Measurements from ENCODE around the gene ARSD. TPM values are rescaled to one million over a fixed set of nuclear protein-coding genes. Genes with fewer than 3 reads are reported as not detected.
"Not testable (repeated sequence)": the region's sequence is repeated elsewhere in the genome, so short reads cannot be mapped to it uniquely, and the experiment has no call there.

The ARSD gene
- total RNA-seq, 2 donors from 2014 or later: 1.8 to 2.5 TPM

DNA sequence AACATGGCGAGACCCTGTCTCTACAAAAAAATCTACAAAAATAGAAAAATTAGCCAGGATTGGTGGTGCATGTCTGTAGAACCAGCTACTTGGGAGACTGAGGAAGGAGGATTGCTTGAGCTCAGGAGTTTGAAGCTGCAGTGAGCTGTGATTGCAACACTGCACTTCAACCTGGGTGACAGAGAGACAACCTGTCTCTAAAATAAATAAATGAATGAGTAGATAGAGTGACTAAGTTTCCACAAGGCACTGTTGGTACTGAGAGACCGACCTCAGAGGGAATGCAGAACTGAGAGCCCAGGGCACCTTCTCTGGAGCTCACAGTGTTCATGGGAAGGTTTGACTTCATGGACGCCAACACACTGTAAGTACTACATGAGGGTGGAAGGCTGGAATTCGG is 26.7 kb upstream of the ARSD start:
- ATAC-seq (replicated peaks): no peak
- Mint-ChIP-seq H3K4me3 (no peak overlapping the region), H3K27me3 (no peaks in the 10 kb centered on the region), H3K36me3 (ENCODE audit: low read depth) (no peaks in the 10 kb centered on the region), H3K4me1 (no peaks in the 10 kb centered on the region), H3K9me3 (no peaks in the 10 kb centered on the region), H3K27ac (no peak overlapping the region)

DNA sequence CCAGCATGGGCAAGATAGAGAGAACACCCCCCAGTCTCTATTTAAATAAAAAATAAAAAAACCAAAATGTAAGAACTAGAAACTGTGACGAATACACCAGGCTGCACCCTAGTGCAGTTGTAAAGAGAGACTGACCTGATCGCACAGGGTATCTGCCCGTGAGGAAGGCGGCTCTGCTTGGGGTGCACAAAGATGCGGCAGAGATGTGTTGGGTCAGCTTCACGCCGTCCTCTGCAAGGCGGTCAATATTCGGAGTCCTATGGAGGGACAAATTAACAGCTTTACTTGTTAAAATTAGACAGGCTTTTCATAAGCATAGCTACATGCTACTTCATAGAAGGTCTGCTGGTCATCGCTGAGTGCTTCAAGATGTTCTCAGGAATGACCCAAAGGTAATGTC is 26.1 kb upstream of the ARSD start:
- Mint-ChIP-seq H3K36me3 (ENCODE audit: low read depth) (no peaks in the 10 kb centered on the region), H3K27me3 (no peaks in the 10 kb centered on the region), H3K9me3 (no peaks in the 10 kb centered on the region), H3K4me1 (no peaks in the 10 kb centered on the region), H3K27ac (no peak overlapping the region), H3K4me3 (no peak overlapping the region)
- no peak for ATAC-seq (replicated peaks)

DNA sequence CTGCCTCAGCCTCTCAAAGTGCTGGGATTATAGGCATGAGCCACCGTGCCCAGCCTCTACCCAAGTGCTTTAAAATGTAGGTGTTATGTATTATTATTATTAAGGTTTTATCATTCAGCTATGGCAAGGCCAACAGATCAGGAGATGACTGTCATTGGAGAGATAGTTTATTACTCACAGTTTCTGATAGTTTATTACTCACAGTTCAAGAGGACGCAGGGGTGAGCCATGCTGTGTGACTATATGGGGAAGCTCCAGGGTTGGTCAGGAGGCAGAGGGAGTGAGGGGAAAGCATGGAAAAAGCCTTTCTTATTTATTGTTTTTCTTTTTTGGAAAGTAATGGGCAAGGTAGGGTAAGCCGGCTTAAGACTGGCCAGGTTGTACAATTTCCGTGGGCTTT is 25.4 kb upstream of the ARSD start:
- no peak overlapping the region for H3K27ac Mint-ChIP-seq
- no peaks in the 10 kb centered on the region for H3K9me3 Mint-ChIP-seq
- peak; percentile 34 for ATAC-seq (replicated peaks)
- no peaks in the 10 kb centered on the region for H3K27me3 Mint-ChIP-seq
- H3K36me3 Mint-ChIP-seq (ENCODE audit: low read depth): no peaks in the 10 kb centered on the region
- no peaks in the 10 kb centered on the region for H3K4me1 Mint-ChIP-seq
- no peak overlapping the region for H3K4me3 Mint-ChIP-seq

DNA sequence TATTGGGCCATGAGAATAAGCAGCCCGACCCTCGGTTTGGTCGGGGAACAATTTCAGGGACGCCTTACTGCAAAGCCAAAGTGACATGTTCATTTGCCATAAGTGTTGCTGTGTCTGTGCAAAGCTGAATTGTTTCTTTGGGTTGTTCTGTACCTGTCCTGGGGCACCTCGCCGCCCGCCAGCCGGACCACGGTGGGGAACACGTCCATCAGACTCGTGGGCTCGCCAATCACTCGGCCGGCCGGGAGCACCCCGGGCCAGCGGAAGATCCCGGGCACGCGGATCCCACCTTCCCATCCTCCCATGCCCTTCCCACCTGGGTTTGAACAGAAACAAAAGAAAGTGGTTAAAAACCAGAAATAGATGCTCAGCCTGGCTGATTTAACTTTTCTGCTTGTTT is 8.8 kb upstream of the ARSD start:
- H3K9me3 Mint-ChIP-seq; ATAC-seq (replicated peaks); H3K27ac Mint-ChIP-seq; H3K4me3 Mint-ChIP-seq; H3K36me3 Mint-ChIP-seq (ENCODE audit: low read depth); H3K27me3 Mint-ChIP-seq; H3K4me1 Mint-ChIP-seq: not testable (repeated sequence)

DNA sequence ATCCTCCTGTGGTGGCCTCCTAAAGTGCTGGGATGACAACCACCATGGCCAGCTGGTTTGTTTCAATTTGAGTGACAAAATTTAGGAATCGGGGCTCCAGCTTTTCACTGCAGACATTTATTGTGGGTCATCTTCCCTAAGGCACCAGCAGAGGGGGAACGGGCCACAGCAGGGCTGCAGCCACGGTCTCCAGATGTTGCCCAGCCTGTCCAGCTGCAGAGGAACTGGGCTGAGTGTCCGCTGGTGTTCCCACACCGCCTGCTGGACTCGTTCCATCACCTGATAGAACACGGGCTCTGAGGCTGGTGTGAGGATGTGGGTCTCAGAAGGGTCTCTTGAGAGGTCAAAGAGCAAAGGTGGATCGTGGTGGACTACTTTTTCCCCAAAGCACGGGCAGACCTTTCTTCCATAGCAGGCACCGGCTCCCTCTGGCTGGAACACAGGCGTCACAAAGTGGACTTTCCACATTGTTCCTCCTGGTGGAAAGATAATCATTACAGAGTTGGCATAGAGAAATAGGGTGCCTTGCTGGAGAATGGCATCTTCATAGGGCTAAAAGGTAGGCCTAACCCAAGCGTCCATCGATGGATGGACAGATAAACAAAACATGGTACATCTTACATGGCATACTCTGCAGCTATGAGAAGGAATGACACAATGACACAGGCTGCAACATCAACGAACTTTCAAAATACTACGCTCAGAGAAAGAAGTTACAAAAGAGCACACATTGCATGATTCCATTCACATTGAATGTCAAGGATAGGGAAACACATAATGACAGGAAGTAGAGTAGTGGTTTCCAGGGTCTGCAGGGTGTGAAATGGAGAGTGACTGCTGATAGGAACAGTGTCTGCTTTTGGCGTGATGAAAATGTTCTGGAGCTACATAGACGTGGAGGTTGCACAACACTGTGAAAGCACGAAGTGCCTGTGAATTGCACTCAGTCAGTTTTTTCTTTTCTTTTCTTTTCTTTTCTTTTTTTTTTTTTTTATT is 5.9 kb upstream of the ARSD start:
- no peak overlapping the region for H3K4me3 Mint-ChIP-seq
- no peaks in the 10 kb centered on the region for H3K9me3 Mint-ChIP-seq
- no peaks in the 10 kb centered on the region for H3K27me3 Mint-ChIP-seq
- H3K4me1 Mint-ChIP-seq: peaks cover 4% of the 10 kb centered on the region
- H3K36me3 Mint-ChIP-seq (ENCODE audit: low read depth): no peaks in the 10 kb centered on the region
- H3K27ac Mint-ChIP-seq: no peak overlapping the region
- ATAC-seq (replicated peaks): no peak

DNA sequence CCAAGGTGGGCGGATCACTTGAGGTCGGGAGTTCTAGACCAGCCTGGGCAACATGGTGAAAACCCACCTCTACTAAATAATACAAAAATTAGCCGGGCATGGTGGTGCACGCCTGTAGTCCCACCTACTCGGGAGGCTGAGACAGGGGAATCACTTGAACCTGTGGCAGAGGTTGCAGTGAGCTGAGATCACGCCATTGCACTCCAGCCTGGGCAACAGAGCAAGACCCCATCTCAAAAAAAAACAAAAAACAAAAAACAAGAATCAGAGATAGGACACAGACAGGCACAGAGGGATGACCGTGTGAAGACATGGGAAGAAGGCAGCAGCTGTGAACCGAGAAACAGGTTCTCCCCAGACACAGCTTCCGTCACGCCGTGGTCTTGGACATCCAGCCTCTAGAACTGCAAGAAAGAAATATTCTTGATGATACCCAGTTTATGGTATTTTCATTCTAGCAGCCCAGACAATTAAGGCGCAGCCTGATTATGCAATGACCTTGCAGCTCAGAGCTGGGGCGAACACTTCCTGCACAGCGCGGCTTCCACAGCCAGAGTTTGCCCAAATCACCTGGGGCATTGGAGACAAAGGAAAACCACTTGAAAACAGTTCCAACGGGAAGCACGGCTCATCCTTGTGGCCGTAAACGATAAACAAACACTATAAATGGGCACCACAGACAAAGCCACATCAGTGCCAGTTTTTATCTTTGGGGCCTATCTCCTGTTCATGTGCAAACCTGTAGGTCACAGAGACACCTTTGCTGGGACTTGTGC is 4.2 kb upstream of the ARSD start:
- Mint-ChIP-seq H3K4me1 (peaks cover 4% of the 10 kb centered on the region), H3K27ac (no peak overlapping the region), H3K4me3 (no peak overlapping the region), H3K9me3 (no peaks in the 10 kb centered on the region), H3K27me3 (no peaks in the 10 kb centered on the region), H3K36me3 (ENCODE audit: low read depth) (no peaks in the 10 kb centered on the region)
- ATAC-seq (replicated peaks): no peak

DNA sequence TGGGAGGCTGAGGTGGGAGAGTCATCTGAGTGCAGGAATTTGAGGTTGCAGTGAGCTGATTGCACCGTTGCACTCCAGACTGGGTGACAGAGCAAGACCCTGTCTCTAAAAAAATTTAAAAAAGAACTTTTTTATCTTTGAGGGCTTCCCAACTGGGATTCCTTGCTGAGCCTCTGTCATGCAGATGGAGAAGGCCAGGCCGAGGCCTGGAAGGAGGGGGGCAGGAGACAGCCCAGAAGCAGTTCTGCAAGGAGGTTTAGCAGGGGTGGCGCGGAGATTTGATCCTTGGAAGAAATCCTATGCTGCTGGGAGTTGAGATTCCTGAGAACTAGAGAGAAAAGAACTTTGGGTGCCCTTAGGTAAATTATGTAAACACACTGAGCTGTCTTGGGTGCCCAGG is 2.5 kb upstream of the ARSD start:
- H3K27me3 Mint-ChIP-seq: no peaks in the 10 kb centered on the region
- H3K4me3 Mint-ChIP-seq: no peak overlapping the region
- no peaks in the 10 kb centered on the region for H3K9me3 Mint-ChIP-seq
- no peak overlapping the region for H3K27ac Mint-ChIP-seq
- H3K36me3 Mint-ChIP-seq (ENCODE audit: low read depth): no peaks in the 10 kb centered on the region
- peaks cover 4% of the 10 kb centered on the region for H3K4me1 Mint-ChIP-seq
- no peak for ATAC-seq (replicated peaks)

DNA sequence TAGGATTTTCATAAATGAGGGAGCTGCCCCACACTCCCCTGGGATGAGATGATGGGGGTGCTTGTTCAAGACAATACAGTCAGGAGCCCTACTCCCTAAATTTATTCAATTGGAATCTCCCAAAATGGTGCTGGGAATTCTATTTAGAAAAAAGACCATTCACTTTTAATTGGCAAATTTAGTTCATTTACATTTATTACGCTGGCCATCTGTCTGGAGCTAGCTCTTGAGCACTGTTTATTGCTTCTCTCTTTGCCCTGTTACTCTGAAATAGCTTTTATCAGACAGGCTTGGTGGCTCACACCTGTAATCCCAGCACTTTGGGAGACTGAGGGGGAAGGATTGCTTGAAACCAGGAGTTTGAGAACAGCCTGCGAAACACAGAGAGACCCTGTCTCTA is 2.0 kb upstream of the ARSD start:
- Mint-ChIP-seq H3K27me3 (no peaks in the 10 kb centered on the region), H3K36me3 (ENCODE audit: low read depth) (no peaks in the 10 kb centered on the region), H3K9me3 (no peaks in the 10 kb centered on the region), H3K27ac (no peak overlapping the region), H3K4me1 (peaks cover 4% of the 10 kb centered on the region), H3K4me3 (no peak overlapping the region)
- no peak for ATAC-seq (replicated peaks)

DNA sequence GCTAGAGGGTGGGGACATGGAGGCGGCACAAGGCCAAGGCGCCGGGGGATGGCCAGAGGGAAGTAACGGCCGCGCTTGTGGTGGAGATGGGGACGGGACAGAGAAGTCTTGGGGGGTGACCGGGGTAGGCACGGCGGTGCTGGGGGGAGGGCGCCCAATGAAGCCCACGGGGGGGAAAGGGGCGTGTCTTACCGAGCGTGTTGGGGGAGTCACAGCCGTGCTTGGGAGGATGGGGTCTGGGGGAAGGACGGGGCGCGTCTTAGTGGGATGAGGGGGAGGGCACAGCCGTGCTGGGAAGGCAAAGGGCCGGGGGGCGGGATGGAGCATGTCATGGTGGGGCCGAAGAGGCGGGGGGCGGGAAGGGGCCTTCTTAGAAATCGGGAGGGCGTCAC is 952 bp downstream of the ARSD start:
- H3K4me3 Mint-ChIP-seq: peak overlapping the region; percentile 27
- H3K36me3 Mint-ChIP-seq (ENCODE audit: low read depth): no peaks in the 10 kb centered on the region
- H3K9me3 Mint-ChIP-seq: no peaks in the 10 kb centered on the region
- H3K27ac Mint-ChIP-seq: no peak overlapping the region
- ATAC-seq (replicated peaks): no peak
- H3K27me3 Mint-ChIP-seq: no peaks in the 10 kb centered on the region
- peaks cover 4% of the 10 kb centered on the region for H3K4me1 Mint-ChIP-seq

DNA sequence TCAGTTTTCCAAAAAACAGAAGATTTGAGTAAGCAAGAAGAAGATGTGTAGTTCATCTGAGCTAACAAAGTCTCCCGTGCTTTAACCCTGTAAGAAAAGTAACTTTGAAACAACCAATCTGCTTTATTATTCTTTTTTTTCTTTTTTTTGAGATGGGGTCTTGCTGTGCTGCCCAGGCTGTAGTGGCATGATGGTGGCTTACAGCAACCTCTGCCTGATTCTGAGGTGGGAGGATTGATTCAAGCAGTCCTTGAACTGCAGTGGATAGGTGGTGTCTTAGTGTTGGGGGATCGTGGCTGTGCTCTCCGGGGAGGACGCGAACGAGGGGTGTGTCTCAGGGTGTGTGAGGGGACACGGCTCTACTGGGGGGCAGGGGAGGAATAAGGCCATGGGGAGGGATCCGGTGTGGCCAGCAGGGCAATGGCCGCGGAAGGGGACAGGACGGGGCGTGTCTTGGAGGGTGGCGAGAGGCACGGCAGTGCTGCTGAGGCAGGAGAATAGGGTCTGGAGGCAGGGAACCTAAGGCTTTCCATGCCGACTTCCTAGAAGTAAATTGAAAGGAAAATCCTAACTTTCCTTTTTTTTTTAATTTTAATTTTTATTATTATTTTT is 2.4 kb downstream of the ARSD start:
- no peaks in the 10 kb centered on the region for H3K27me3 Mint-ChIP-seq
- no peak overlapping the region for H3K4me3 Mint-ChIP-seq
- no peak overlapping the region for H3K27ac Mint-ChIP-seq
- H3K36me3 Mint-ChIP-seq (ENCODE audit: low read depth): no peaks in the 10 kb centered on the region
- peaks cover 4% of the 10 kb centered on the region for H3K4me1 Mint-ChIP-seq
- H3K9me3 Mint-ChIP-seq: no peaks in the 10 kb centered on the region
- ATAC-seq (replicated peaks): no peak

DNA sequence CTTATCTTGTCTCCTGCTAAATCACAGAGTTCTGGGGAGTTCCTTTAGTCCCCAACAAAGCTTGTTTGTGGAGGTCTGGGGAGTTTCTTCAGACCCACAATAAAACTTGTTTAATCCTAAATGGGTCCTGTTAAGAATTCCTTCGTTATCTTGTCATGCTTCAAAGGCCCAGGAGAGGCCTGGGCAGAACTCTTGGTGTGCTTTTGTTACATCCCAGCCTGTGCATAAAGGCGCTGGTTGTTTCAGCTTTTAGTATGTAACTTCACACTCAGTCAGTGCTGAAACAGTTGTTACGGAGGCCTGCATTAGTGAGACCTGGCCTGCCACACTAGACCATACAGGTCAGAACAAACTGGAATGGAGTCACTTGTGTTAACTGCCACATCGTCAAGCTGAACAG is 2.9 kb downstream of the ARSD start:
- ATAC-seq (replicated peaks); H3K4me3 Mint-ChIP-seq; H3K9me3 Mint-ChIP-seq; H3K36me3 Mint-ChIP-seq (ENCODE audit: low read depth); H3K4me1 Mint-ChIP-seq; H3K27me3 Mint-ChIP-seq; H3K27ac Mint-ChIP-seq: not testable (repeated sequence)

DNA sequence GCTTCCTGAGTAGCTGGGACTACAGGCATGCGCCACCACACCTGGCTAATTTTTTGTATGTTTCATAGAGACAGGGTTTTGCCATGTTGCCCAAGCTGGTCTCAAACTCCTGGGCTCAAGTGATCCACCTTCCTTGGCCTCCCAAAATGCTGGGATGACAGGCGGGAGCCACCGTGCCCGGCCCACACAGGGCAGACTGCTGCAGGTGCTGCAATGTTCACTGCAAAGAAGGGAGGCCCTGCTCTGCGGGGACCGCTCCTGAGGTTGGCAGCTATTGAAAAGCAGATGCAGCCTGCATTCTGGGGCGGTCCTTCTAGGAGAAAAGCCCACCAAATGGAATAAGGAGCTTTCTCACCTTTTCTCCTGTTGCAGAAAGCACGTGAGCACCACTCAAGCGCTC is 5.0 kb downstream of the ARSD start:
- H3K27me3 Mint-ChIP-seq: no peaks in the 10 kb centered on the region
- no peaks in the 10 kb centered on the region for H3K36me3 Mint-ChIP-seq (ENCODE audit: low read depth)
- no peak overlapping the region for H3K4me3 Mint-ChIP-seq
- no peaks in the 10 kb centered on the region for H3K4me1 Mint-ChIP-seq
- no peak for ATAC-seq (replicated peaks)
- H3K9me3 Mint-ChIP-seq: no peaks in the 10 kb centered on the region
- H3K27ac Mint-ChIP-seq: no peak overlapping the region

DNA sequence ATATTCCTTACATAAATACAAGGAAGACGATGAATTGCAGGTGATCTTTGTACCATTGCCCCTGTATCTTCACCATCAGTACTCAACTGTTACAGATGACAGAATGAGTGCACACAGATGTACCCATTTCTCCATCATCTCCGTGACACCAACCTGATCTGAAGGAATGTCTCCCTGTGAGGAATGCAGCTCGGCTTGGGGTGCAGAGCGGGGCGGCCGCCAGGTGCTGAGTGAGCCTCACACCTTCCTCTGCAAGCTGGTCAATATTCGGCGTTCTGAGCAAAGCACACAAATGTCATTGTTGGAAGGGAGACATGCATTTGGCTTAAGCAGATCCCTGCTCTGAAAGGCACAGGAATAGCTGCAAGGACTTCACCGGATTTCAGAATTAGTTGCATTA is 7.4 kb downstream of the ARSD start:
- no peak overlapping the region for H3K27ac Mint-ChIP-seq
- no peak overlapping the region for H3K4me3 Mint-ChIP-seq
- H3K4me1 Mint-ChIP-seq: no peaks in the 10 kb centered on the region
- ATAC-seq (replicated peaks): no peak
- H3K27me3 Mint-ChIP-seq: no peaks in the 10 kb centered on the region
- no peaks in the 10 kb centered on the region for H3K36me3 Mint-ChIP-seq (ENCODE audit: low read depth)
- no peaks in the 10 kb centered on the region for H3K9me3 Mint-ChIP-seq

DNA sequence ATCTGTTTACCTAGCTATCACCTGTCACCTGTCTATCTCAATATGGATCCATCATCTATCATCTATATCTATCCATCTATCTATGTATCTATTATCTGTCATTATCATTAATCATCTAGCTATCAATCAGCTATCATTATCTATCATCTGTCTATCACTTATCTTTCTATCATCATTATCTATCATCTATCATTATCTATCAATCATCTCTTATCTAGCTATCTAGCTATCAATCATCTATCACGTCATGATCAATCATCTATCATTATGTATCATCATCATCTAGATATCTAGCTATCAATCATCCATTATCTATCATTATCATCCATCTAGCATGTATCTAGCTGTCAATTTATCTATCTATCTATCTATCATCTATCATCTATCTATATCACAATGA is 7.9 kb downstream of the ARSD start:
- Mint-ChIP-seq H3K9me3 (no peaks in the 10 kb centered on the region), H3K36me3 (ENCODE audit: low read depth) (no peaks in the 10 kb centered on the region), H3K27me3 (no peaks in the 10 kb centered on the region), H3K4me1 (no peaks in the 10 kb centered on the region), H3K4me3 (no peak overlapping the region), H3K27ac (no peak overlapping the region)
- no peak for ATAC-seq (replicated peaks)

DNA sequence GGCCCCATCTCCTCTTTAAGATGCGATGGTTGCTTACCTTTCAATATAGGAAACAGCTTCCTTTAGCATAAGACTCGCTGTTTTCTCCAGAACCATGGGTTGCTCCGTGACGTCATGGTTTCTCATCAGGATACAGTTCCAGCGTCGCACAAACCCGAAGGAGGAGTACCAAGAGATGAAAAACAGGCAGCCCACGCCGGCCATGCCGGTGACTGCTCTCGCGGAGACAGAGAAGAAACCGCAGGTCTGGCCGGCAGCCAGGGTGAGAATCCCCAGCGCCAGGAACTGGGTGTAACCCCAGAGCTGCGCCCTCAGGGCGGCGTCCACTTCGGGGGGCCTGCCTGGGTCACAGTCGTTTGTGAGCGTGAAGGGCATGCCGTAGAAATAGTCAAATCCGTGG is 11.4 kb downstream of the ARSD start:
- ATAC-seq (replicated peaks): no peak
- Mint-ChIP-seq H3K27ac (no peak overlapping the region), H3K36me3 (ENCODE audit: low read depth) (no peaks in the 10 kb centered on the region), H3K4me1 (no peaks in the 10 kb centered on the region), H3K27me3 (no peaks in the 10 kb centered on the region), H3K9me3 (no peaks in the 10 kb centered on the region), H3K4me3 (no peak overlapping the region)

Measured in activated T-helper 17 cell treated with anti-CD3 and anti-CD28 coated beads, Interleukin-2, amount 50 U/mL, for 72 hours (primary cell).